H1 (cell line): ENCODE measurements around the gene PRLHR. TPM values are rescaled to one million over a fixed set of nuclear protein-coding genes. Genes with fewer than 3 reads are reported as not detected.

ENCODE experiments used
- CBX8 ChIP-seq: fragments of 300-800, 300-1000 bp; sonication (generic); IDR thresholded peaks from 2 replicates; pipeline ENCODE4 v1.7.1; 2016; ENCODE audit warnings: low read depth, low read length, borderline replicate concordance
- CEBPB ChIP-seq: IDR thresholded peaks from 2 replicates; pipeline ENCODE4 v1.6.1; 2012; ENCODE audit warnings: low read depth, low read length
- CREB1 ChIP-seq: IDR thresholded peaks from 2 replicates; pipeline ENCODE4 v1.6.1; 2012; ENCODE audit warnings: inconsistent platforms
- EGR1 ChIP-seq: IDR thresholded peaks from 2 replicates; pipeline ENCODE4 v1.6.1; 2011; ENCODE audit warnings: low read depth, low read length, borderline replicate concordance
- EP300 ChIP-seq, 2 experiments: IDR thresholded peaks; 1 replicate in 1 of 2; 2 replicates in 1 of 2; pipeline ENCODE4 v1.6.1; 2011 to 2012; ENCODE audit warnings: low read depth in 2 of 2, low read length in 2 of 2, mild to moderate bottlenecking in 2 of 2, borderline replicate concordance in 1 of 2, inconsistent platforms in 1 of 2, moderate library complexity in 1 of 2
- HDAC2 ChIP-seq, 2 experiments: fragments of 300-600 bp in 1 of 2; sonication (generic) in 1 of 2; IDR thresholded peaks; 2 replicates each; pipeline ENCODE4 v1.6.1; 2011 to 2012; ENCODE audit warnings: low read depth in 2 of 2, low read length in 2 of 2, mild to moderate bottlenecking in 2 of 2, moderate library complexity in 2 of 2, borderline replicate concordance in 1 of 2, inconsistent platforms in 1 of 2
- KDM1A ChIP-seq: fragments of 200-600, 300-600 bp; sonication (generic); IDR thresholded peaks from 2 replicates; pipeline ENCODE4 v1.7.1; 2016; ENCODE audit warnings: mild to moderate bottlenecking, low read length, borderline replicate concordance
- KDM5A ChIP-seq: fragments of 200-600 bp; IDR thresholded peaks from 2 replicates; pipeline ENCODE4 v1.7.1; 2012; ENCODE audit warnings: mild to moderate bottlenecking, low read length, inconsistent platforms, mixed read lengths
- NANOG ChIP-seq: IDR thresholded peaks from 2 replicates; pipeline ENCODE4 v1.6.1; 2011; ENCODE audit warnings: low read length, low read depth, mild to moderate bottlenecking, inconsistent platforms; ENCODE audit not compliant: insufficient read depth, poor library complexity, severe bottlenecking
- POLR2A ChIP-seq, 2 experiments: IDR thresholded peaks; 1 replicate in 1 of 2; 2 replicates in 1 of 2; pipeline ENCODE4 v1.6.1; 2011; ENCODE audit warnings: low read depth in 2 of 2, low read length in 2 of 2, mild to moderate bottlenecking in 2 of 2; ENCODE audit errors: control extremely low read depth in 1 of 2
- RNF2 ChIP-seq: fragments of 200-900, 300-1000 bp; sonication (generic); IDR thresholded peaks from 2 replicates; pipeline ENCODE4 v1.7.1; 2016; ENCODE audit warnings: borderline replicate concordance, low read depth, mild to moderate bottlenecking, antibody characterized with exemption, low read length; ENCODE audit not compliant: poor library complexity, severe bottlenecking; ENCODE audit errors: missing control alignments
- SAP30 ChIP-seq: fragments of 300-600 bp; sonication (generic); IDR thresholded peaks from 2 replicates; pipeline ENCODE4 v1.7.1; 2012; ENCODE audit warnings: low read length, moderate library complexity, mild to moderate bottlenecking, inconsistent platforms; ENCODE audit not compliant: insufficient read depth, insufficient replicate concordance
- SIN3A ChIP-seq, 2 experiments: IDR thresholded peaks in 1 of 2; conservative IDR thresholded peaks in 1 of 2; 2 replicates each; pipeline ENCODE4 v1.6.1; 2011 to 2012; ENCODE audit warnings: low read length in 2 of 2, improper control_type of control experiment in 1 of 2, low read depth in 1 of 2, mild to moderate bottlenecking in 1 of 2
- SIRT6 ChIP-seq: IDR thresholded peaks from one replicate; pipeline ENCODE4 v1.7.1; 2012; ENCODE audit warnings: low read length, inconsistent platforms
- SP2 ChIP-seq: IDR thresholded peaks from 2 replicates; pipeline ENCODE4 v1.6.1; 2012; ENCODE audit warnings: mild to moderate bottlenecking, low read length, inconsistent platforms
- SUZ12 ChIP-seq: fragments of 200-600 bp; sonication (generic); IDR thresholded peaks from 2 replicates; pipeline ENCODE4 v1.6.1; 2012; ENCODE audit warnings: mild to moderate bottlenecking, inconsistent platforms, low read length, moderate library complexity, mixed read lengths
- YY1 ChIP-seq: IDR thresholded peaks from 2 replicates; pipeline ENCODE4 v1.6.1; 2011; ENCODE audit warnings: low read depth, mild to moderate bottlenecking, low read length
- polyA plus RNA-seq, 7 experiments: library from polyadenylated mRNA; depleted of rRNA in 3 of 7; stranded (reverse) in 5 of 7; unstranded in 2 of 7; fragments of >200 nt in 5 of 7; fragments of 200-250 nt in 2 of 7; gene quantifications; 1 replicate in 5 of 7; 2 replicates in 1 of 7; 4 replicates in 1 of 7; pipeline versions ENCODE4 v1.2.1 to v1.2.3, GENCODE V29; 2011 to 2013; ENCODE audit warnings: missing spikeins in 2 of 7, mixed read lengths in 2 of 7
- total RNA-seq: library from RNA; stranded (reverse); fragmentation: NEBNext Ultra II Directional; extraction: Animal tissue kit (Norgen Biotek cat#: 25700); gene quantifications from 2 replicates; pipeline ENCODE4 v1.2.1, GENCODE V29; 2021
- TF ChIP-seq, protein P1 (sequence below): IDR thresholded peaks from 2 replicates; pipeline ENCODE4 v1.6.1; 2012; ENCODE audit warnings: inconsistent platforms
- TF ChIP-seq, protein P2 (sequence below): IDR thresholded peaks from 2 replicates; pipeline ENCODE4 v1.6.1; 2011; ENCODE audit warnings: low read length, improper control_type of control experiment

The PRLHR gene
- total and polyA plus RNA-seq, 2 of the 8 experiments (the other 6 are each of a cell fraction or from before 2014, with no cell fraction given) = not detected

DNA sequence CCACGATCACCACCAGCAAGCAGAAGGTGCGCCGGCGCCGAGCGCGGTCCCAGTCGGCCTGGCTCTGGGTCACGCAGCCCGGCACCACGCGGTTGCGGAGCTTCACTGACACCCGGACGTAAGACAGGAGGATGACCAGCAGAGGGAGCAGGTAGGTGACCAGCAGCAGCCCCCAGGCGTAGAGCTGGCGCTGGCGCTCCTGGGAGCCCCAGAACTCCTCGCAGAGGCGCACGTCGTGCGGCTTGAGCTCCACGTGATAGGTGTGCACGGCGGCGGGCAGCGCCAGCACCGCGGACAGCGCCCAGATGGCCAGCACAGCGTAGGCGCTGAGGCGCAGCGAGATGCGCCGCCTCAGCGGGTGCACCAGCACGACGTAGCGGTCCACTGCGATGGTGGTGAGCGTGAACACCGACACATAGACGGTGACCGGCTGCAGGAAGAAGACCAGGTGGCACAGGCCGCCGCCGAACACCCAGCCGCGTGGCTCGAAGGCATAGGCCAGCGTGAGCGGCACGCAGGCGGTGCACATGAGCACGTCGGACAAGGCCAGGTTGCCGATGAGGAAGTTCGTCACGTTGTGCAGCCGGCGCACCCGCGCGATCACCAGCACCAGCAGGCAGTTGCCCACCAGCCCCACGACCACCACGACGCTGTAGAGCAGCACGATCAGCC is 920 bp downstream of the PRLHR start (continued):
- no peak for TF ChIP-seq RNF2
- TF ChIP-seq EGR1 = peak; percentile 57; the same call in 1 of the 2 replicates
- no peak for TF ChIP-seq SP2
- 0 out of 2 replicates have a peak, but pooled peaks have one; percentile 23 for TF ChIP-seq SUZ12
- TF ChIP-seq SAP30 = no peak
- no peak for TF ChIP-seq KDM5A
- peak in 1 of 2 experiments; percentile 63; a peak in 1 of 3 replicates for TF ChIP-seq EP300 (IDR thresholded peaks at IDR 0.05; ENCODE audit: borderline replicate concordance in 1 of 2, low read depth in 2 of 2, low read length in 2 of 2)
- peak; percentile 99 for TF ChIP-seq SIN3A (conservative IDR thresholded peaks at IDR 0.05 in 1 of 2, IDR thresholded peaks at IDR 0.05 in 1 of 2; ENCODE audit: low read depth in 1 of 2, low read length in 2 of 2)
- TF ChIP-seq CBX8 = no peak
- TF ChIP-seq HDAC2 (IDR thresholded peaks at IDR 0.05; ENCODE audit: borderline replicate concordance in 1 of 2, low read depth in 2 of 2, low read length in 2 of 2) = peak; percentile 35 to 96; a peak in 3 of 4 replicates
- TF ChIP-seq, protein P1, sequence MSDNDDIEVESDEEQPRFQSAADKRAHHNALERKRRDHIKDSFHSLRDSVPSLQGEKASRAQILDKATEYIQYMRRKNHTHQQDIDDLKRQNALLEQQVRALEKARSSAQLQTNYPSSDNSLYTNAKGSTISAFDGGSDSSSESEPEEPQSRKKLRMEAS = peak; percentile 99
- peak; percentile 85 for TF ChIP-seq CREB1
- no peak; the same call in 1 of the 2 replicates for TF ChIP-seq YY1
- peak; percentile 18 for TF ChIP-seq NANOG
- TF ChIP-seq KDM1A = no peak
- TF ChIP-seq POLR2A (IDR thresholded peaks at IDR 0.05; ENCODE audit: control extremely low read depth in 1 of 2, low read depth in 2 of 2, low read length in 2 of 2) = no peak
- TF ChIP-seq SIRT6 = no peak
- TF ChIP-seq, protein P2, sequence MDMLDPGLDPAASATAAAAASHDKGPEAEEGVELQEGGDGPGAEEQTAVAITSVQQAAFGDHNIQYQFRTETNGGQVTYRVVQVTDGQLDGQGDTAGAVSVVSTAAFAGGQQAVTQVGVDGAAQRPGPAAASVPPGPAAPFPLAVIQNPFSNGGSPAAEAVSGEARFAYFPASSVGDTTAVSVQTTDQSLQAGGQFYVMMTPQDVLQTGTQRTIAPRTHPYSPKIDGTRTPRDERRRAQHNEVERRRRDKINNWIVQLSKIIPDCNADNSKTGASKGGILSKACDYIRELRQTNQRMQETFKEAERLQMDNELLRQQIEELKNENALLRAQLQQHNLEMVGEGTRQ = peak; percentile 87
- TF ChIP-seq CEBPB = peak; percentile 11; the same call in 1 of the 2 replicates
